Stimulated activated CD4-positive, alpha-beta T cell treated with anti-CD3 and anti-CD28 coated beads, Interleukin-1b, Interleukin-23, amount 100 ng/mL, for 1 hour (primary cell): ENCODE data around the gene UPK3BL1.
"Not testable (repeated sequence)": the region's sequence is repeated elsewhere in the genome, so short reads cannot be mapped to it uniquely, and the experiment has no call there.

Experiments
- DNase-seq, 2 donors: peaks; one replicate each; pipeline ENCODE4 v3.0.0-alpha.2; 2020; ENCODE audit warnings: low read depth in 2 of 2

The UPK3BL1 gene

GRCh38 chr7:102627271-102627904 lies 15.2 kb downstream of the UPK3BL1 start:
- DNase-seq, result not testable (repeated sequence)

GRCh38 chr7:102618122-102618521 lies 24.5 kb downstream of the UPK3BL1 start:
- not testable (repeated sequence) for DNase-seq

- peak in 1 of 2 donors; percentile 32 for DNase-seq
These were observed 26.0 kb downstream of the UPK3BL1 start, which contains the start of gene RASA4 for GRCh38 chr7:102616507-102617125. TSS of gene RASA4 (minus strand) at chr7:102616756. CDS start at chr7:102616689, 67 bp downstream.

- DNase-seq, result not testable (repeated sequence)
These were observed 26.7 kb downstream of the UPK3BL1 start for GRCh38 chr7:102615930-102616329.

- not testable (repeated sequence) for DNase-seq
These were observed 27.7 kb downstream of the UPK3BL1 start for GRCh38 chr7:102614873-102615272.

GRCh38 chr7:102614346-102614697 lies 28.3 kb downstream of the UPK3BL1 start:
- DNase-seq, result not testable (repeated sequence)

- DNase-seq, result not testable (repeated sequence)
These were observed 28.8 kb downstream of the UPK3BL1 start for GRCh38 chr7:102613575-102614345.

GRCh38 chr7:102611675-102612325 lies 30.8 kb downstream of the UPK3BL1 start:
- DNase-seq, result not testable (repeated sequence)

- DNase-seq, result not testable (repeated sequence)
These were observed 31.4 kb downstream of the UPK3BL1 start for GRCh38 chr7:102611013-102611674.

- not testable (repeated sequence) for DNase-seq
These were observed 32.1 kb downstream of the UPK3BL1 start for GRCh38 chr7:102610441-102610840.

- DNase-seq, result not testable (repeated sequence)
These were observed 32.9 kb downstream of the UPK3BL1 start for GRCh38 chr7:102609734-102610133.

GRCh38 chr7:102606848-102607247 lies 35.7 kb downstream of the UPK3BL1 start:
- DNase-seq, result not testable (repeated sequence)

GRCh38 chr7:102604431-102605145 lies 38.0 kb downstream of the UPK3BL1 start:
- DNase-seq, result not testable (repeated sequence)

GRCh38 chr7:102602317-102602716 lies 40.3 kb downstream of the UPK3BL1 start:
- not testable (repeated sequence) for DNase-seq

- DNase-seq, result not testable (repeated sequence)
These were observed 42.9 kb downstream of the UPK3BL1 start for GRCh38 chr7:102599699-102600098.

GRCh38 chr7:102596036-102596435 lies 46.6 kb downstream of the UPK3BL1 start:
- DNase-seq, result not testable (repeated sequence)

- DNase-seq, result not testable (repeated sequence)
These were observed 48.8 kb downstream of the UPK3BL1 start for GRCh38 chr7:102593637-102594334.

- peak in 1 of 2 donors; percentile 20 for DNase-seq
These were observed 50.0 kb downstream of the UPK3BL1 start for GRCh38 chr7:102592477-102593019.

- not testable (repeated sequence) for DNase-seq
These were observed 52.7 kb downstream of the UPK3BL1 start for GRCh38 chr7:102589857-102590256.
